ENCODE data around the gene ITGB3BP. TPM values are rescaled to one million over a fixed set of nuclear protein-coding genes. Genes with fewer than 3 reads are reported as not detected.
"Not testable (repeated sequence)": the region's sequence is repeated elsewhere in the genome, so short reads cannot be mapped to it uniquely, and the experiment has no call there.

Gene ITGB3BP
- total RNA-seq, 2 experiments from 2014 or later: 91.5 to 97.0 TPM

- Histone ChIP-seq H3K36me3 (ENCODE audit: insufficient read depth, low read length) (peaks cover 62% of the 10 kb centered on the region), H4K20me1 (ENCODE audit: insufficient read depth, low read length) (no peaks in the 10 kb centered on the region), H3K9me3 (ENCODE audit: low read length) (no peaks in the 10 kb centered on the region), H3K4me2 (ENCODE audit: low read length) (no peak overlapping the region), H2AFZ (ENCODE audit: low read length) (no peak overlapping the region), H3K4me1 (ENCODE audit: insufficient read depth, low read length, poor library complexity, severe bottlenecking) (no peaks in the 10 kb centered on the region), H3K79me2 (ENCODE audit: insufficient read depth, low read depth, low read length) (no peaks in the 10 kb centered on the region), H3K4me3 (ENCODE audit: low read depth, low read length, poor library complexity, severe bottlenecking) (no peak overlapping the region), H3K9me2 (ENCODE audit: insufficient read depth, low read length) (no peaks in the 10 kb centered on the region), H3K27ac (ENCODE audit: low read depth, low read length, poor library complexity, severe bottlenecking) (no peak overlapping the region)
- no peak for TF ChIP-seq CTCF (conservative IDR thresholded peaks at IDR 0.05; ENCODE audit: low read length)
- no peak for TF ChIP-seq EZH2phosphoT487 (IDR thresholded peaks at IDR 0.05; ENCODE audit: borderline replicate concordance, low read depth, low read length)
- intact Hi-C loops (cut with micrococcal nuclease; ENCODE audit: unreplicated experiment): no loop called here
- ChIA-PET POLR2A (interaction anchor here (0.7 to 1.7 kb wide), 6 partner anchors 9 to 69 kb away, joined by 3 to 8 read pairs (median 3); no protein-coding TSS in a partner anchor), CTCF (ENCODE audit: unreplicated experiment) (no interaction called here)
- no TSS peak for BruUV-seq (replicated peaks)
- no peak for DNase-seq (ENCODE audit: low spot score)
Observed at GRCh38 chr1:63475761-63476160, 47.3 kb downstream of the ITGB3BP start.

- peaks cover 44% of the 10 kb centered on the region for H3K36me3 ChIP-seq (ENCODE audit: insufficient read depth, low read length)
- H3K4me3 ChIP-seq (ENCODE audit: low read depth, low read length, poor library complexity, severe bottlenecking); H3K9me2 ChIP-seq (ENCODE audit: insufficient read depth, low read length); H3K27ac ChIP-seq (ENCODE audit: low read depth, low read length, poor library complexity, severe bottlenecking); CTCF ChIA-PET (ENCODE audit: unreplicated experiment); intact Hi-C loops (cut with micrococcal nuclease; ENCODE audit: unreplicated experiment); BruUV-seq (replicated peaks); H3K9me3 ChIP-seq (ENCODE audit: low read length); H2AFZ ChIP-seq (ENCODE audit: low read length); DNase-seq (ENCODE audit: low spot score); H3K79me2 ChIP-seq (ENCODE audit: insufficient read depth, low read depth, low read length); H4K20me1 ChIP-seq (ENCODE audit: insufficient read depth, low read length); H3K4me2 ChIP-seq (ENCODE audit: low read length); H3K4me1 ChIP-seq (ENCODE audit: insufficient read depth, low read length, poor library complexity, severe bottlenecking): not testable (repeated sequence)
- POLR2A ChIA-PET: interaction anchor here (0.8 kb wide), 1 partner anchor 53 kb away, joined by 4 read pairs; no protein-coding TSS in a partner anchor
Observed at GRCh38 chr1:63468683-63469082, 54.3 kb downstream of the ITGB3BP start.

- TF ChIP-seq EZH2phosphoT487 (IDR thresholded peaks at IDR 0.05; ENCODE audit: borderline replicate concordance, low read depth, low read length) (no peak), CTCF (conservative IDR thresholded peaks at IDR 0.05; ENCODE audit: low read length) (no peak; the same call in 1 of the 2 replicates)
- H3K4me2 ChIP-seq (ENCODE audit: low read length): no peak overlapping the region
- no peaks in the 10 kb centered on the region for H3K79me2 ChIP-seq (ENCODE audit: insufficient read depth, low read depth, low read length)
- H3K27ac ChIP-seq (ENCODE audit: low read depth, low read length, poor library complexity, severe bottlenecking): no peak overlapping the region
- peaks cover 10% of the 10 kb centered on the region for H3K9me3 ChIP-seq (ENCODE audit: low read length)
- no peaks in the 10 kb centered on the region for H3K9me2 ChIP-seq (ENCODE audit: insufficient read depth, low read length)
- H3K36me3 ChIP-seq (ENCODE audit: insufficient read depth, low read length): peaks cover 58% of the 10 kb centered on the region
- H2AFZ ChIP-seq (ENCODE audit: low read length): no peak overlapping the region
- H4K20me1 ChIP-seq (ENCODE audit: insufficient read depth, low read length): no peaks in the 10 kb centered on the region
- no peak for DNase-seq (ENCODE audit: low spot score)
- H3K4me1 ChIP-seq (ENCODE audit: insufficient read depth, low read length, poor library complexity, severe bottlenecking): no peaks in the 10 kb centered on the region
- BruUV-seq (replicated peaks): no TSS peak
- H3K4me3 ChIP-seq (ENCODE audit: low read depth, low read length, poor library complexity, severe bottlenecking): no peak overlapping the region
- intact Hi-C loops (cut with micrococcal nuclease; ENCODE audit: unreplicated experiment): no loop called here
- CTCF ChIA-PET (ENCODE audit: unreplicated experiment): interaction anchor here (0.7 kb wide), 1 partner anchor 96 kb away, joined by 3 read pairs; no protein-coding TSS in a partner anchor
- POLR2A ChIA-PET: no interaction called here
Observed at GRCh38 chr1:63466759-63467158, 56.3 kb downstream of the ITGB3BP start.

Measured in OCI-LY7 (cell line).